ENCODE measurements around the gene UBA1. TPM values are rescaled to one million over a fixed set of nuclear protein-coding genes. Genes with fewer than 3 reads are reported as not detected.

UBA1 gene
- total and polyA plus RNA-seq, 2 of the 13 experiments (the other 11 are each of a cell fraction or from before 2014, with no cell fraction given), result 93.3 to 129 TPM

DNA sequence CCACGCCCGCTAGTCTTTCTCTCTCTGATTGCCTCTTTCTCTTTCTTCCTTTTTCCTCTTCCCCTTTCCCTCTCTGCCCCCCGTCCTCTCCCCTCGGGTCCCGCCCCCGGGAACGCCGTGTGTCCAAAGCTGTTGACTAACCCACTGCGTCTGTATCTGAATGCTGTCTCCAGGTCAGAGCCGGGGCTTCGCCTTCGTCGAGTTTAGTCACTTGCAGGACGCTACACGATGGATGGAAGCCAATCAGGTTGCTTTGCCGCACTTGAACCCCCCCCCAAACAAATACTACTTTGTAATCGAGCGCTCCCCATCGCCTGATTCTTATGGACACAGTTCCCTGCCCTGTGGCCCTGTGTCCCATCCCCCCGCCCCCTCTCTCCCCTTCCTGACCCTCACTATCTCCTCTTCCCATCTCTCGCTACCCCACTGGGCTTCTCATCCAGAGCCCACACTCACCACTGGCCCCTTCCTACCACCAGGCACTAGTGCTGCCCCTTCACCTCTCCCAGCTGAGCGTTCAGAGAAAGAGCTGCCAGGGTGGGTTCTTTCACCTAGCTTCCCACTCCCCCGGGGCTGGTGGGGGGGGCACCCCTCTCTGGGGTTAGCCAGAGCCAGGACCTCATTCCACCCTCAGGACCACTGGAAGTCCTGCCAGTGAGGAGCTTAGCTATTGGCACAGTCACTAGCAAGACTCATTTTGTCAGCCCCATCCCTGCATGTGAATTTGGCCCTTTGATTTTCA is 18.6 kb upstream of the UBA1 start:
- in situ Hi-C loops (cut with HindIII; ENCODE audit: extremely low pct_ligation_motif_present, low pct_unique_long_range_greater_than_20kb) (no loop called here), intact Hi-C loops (cut with micrococcal nuclease; ENCODE audit: unreplicated experiment) (no loop called here)
- Histone ChIP-seq H2AFZ (ENCODE audit: low read length) (no peak overlapping the region), H3K4me1 (ENCODE audit: insufficient read depth, low read length) (no peaks in the 10 kb centered on the region), H4K20me1 (ENCODE audit: insufficient read depth, low read length) (no peaks in the 10 kb centered on the region), H3K9ac (ENCODE audit: insufficient read depth, low read depth, low read length) (no peak overlapping the region), H3K27ac (ENCODE audit: extremely low read length, insufficient read depth, low read length) (no peak overlapping the region), H3K79me2 (ENCODE audit: insufficient read depth, low read length) (no peaks in the 10 kb centered on the region), H3K4me2 (ENCODE audit: low read depth, low read length) (no peak overlapping the region), H3K27me3 (ENCODE audit: control insufficient read depth in 1 of 2, insufficient read depth in 2 of 2, low read length in 2 of 2) (no peaks in the 10 kb centered on the region), H3K9me3 (ENCODE audit: low read length) (no peaks in the 10 kb centered on the region), H3K4me3 (replicated peaks in 1 of 3; ENCODE audit: insufficient read depth in 1 of 3, low read depth in 2 of 3, low read length in 3 of 3) (no peak overlapping the region), H3K36me3 (replicated peaks in 1 of 2; ENCODE audit: control insufficient read depth in 1 of 2, insufficient read depth in 2 of 2, low read length in 2 of 2) (peaks cover 19 to 30% of the 10 kb centered on the region in 2 experiments)
- ATAC-seq (no peak), FAIRE-seq (no peak), DNase-seq (ENCODE audit: low spot score) (no peak)
- POLR2A ChIA-PET, result no interaction called here
- CTCF ChIA-PET (ENCODE audit: low intra/inter-chr PET ratio, low total read pairs), result no interaction called here
- BruUV-seq (replicated peaks), result no TSS peak
- TF ChIP-seq MIER3 (CRISPR knock-in tag; IDR thresholded peaks at IDR 0.05; ENCODE audit: borderline replicate concordance), result no peak
- TF ChIP-seq, protein P1, sequence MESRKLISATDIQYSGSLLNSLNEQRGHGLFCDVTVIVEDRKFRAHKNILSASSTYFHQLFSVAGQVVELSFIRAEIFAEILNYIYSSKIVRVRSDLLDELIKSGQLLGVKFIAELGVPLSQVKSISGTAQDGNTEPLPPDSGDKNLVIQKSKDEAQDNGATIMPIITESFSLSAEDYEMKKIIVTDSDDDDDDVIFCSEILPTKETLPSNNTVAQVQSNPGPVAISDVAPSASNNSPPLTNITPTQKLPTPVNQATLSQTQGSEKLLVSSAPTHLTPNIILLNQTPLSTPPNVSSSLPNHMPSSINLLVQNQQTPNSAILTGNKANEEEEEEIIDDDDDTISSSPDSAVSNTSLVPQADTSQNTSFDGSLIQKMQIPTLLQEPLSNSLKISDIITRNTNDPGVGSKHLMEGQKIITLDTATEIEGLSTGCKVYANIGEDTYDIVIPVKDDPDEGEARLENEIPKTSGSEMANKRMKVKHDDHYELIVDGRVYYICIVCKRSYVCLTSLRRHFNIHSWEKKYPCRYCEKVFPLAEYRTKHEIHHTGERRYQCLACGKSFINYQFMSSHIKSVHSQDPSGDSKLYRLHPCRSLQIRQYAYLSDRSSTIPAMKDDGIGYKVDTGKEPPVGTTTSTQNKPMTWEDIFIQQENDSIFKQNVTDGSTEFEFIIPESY (CRISPR knock-in tag; IDR thresholded peaks at IDR 0.05), result no peak
- no peak for TF ChIP-seq FOXA3 (CRISPR knock-in tag; IDR thresholded peaks at IDR 0.05)
- TF ChIP-seq RELA (CRISPR knock-in tag; IDR thresholded peaks at IDR 0.05), result no peak
- TF ChIP-seq ZNF207 (IDR thresholded peaks at IDR 0.05; ENCODE audit: borderline replicate concordance), result no peak
- no peak for TF ChIP-seq PRMT3 (CRISPR knock-in tag; IDR thresholded peaks at IDR 0.05; ENCODE audit: borderline replicate concordance, low read depth)
- no peak for TF ChIP-seq HMG20A (CRISPR knock-in tag; IDR thresholded peaks at IDR 0.05; ENCODE audit: borderline replicate concordance)
- 98% methylated on average over 22 of the region's 23 CpGs for WGBS (ENCODE audit: low lambda C conversion rate)
